ENCODE results near the gene CD82.

The CD82 gene

DNA sequence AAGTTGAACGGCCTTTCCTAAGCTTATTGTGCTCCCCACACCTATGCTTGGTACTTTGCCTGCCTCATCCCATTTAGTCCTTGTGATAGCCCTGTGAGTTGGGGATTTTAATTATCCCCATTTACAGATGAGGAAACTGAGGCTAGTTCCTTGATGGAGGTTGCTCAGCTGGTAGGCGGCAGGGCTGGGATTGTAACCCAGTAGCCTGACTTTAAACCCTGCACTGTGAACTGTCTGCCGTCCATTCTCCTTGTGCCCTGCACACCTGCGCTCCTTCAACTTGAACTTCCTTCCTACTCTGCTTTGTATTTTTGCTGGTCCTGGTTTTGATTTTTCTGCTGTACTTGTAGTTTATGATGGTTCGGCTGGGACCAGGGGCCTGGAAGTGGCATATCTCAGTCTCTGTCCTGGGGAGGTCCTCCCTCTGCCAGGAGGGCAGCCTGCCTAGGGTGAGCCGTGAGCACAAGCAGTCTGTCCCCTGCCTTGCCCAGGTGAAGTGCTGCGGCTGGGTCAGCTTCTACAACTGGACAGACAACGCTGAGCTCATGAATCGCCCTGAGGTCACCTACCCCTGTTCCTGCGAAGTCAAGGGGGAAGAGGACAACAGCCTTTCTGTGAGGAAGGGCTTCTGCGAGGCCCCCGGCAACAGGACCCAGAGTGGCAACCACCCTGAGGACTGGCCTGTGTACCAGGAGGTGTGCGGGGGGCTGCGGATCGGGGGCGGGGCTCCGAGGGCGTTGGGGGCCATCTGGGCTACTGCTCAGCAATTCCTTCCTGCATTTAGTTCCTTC is 52.4 kb downstream of the CD82 start:
- no peak for DNase-seq (ENCODE audit: low spot score)

DNA sequence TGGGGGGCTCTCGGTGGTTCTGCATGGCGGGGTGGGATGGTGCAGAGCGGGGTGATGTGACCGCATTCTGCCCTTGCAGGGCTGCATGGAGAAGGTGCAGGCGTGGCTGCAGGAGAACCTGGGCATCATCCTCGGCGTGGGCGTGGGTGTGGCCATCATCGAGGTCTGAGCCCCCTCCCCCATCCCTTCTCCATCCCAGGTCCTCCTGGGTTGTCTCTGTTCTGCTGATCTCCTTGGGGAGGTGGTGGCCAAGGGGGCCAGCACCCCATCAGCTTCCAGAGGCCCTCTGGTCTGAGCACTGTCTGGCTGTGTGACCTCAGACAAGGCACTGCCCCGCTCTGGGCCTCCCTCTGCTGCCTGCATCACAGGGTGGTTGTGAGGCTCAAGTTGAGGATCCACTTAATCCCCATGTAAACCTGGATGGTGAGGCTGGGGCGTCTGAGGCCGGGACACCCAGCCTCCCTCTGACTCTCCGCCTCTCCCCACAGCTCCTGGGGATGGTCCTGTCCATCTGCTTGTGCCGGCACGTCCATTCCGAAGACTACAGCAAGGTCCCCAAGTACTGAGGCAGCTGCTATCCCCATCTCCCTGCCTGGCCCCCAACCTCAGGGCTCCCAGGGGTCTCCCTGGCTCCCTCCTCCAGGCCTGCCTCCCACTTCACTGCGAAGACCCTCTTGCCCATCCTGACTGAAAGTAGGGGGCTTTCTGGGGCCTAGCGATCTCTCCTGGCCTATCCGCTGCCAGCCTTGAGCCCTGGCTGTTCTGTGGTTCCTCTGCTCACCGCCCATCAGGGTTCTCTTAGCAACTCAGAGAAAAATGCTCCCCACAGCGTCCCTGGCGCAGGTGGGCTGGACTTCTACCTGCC is 53.3 kb downstream of the CD82 start:
- no peak for DNase-seq (ENCODE audit: low spot score)

DNA sequence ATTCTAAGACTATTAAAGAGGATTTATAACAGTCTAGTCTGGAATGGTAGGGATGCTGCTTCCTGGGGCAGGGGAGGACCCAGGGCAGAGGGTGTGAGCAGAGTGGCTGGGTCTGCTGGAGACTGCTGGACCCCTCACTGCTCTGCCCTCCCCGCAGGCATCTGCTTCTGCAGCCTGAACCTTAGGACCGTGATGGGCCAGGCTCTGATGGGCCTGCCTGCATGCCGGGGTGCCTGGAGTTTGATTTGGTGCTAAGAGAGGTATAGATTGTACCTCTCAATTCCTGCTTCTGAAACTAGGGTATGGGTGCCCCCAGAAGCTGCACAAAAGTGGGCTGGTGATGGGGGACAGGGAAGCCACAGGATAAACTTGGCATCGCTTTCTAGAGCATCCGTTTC is 54.9 kb downstream of the CD82 start:
- no peak for DNase-seq (ENCODE audit: low spot score)

DNA sequence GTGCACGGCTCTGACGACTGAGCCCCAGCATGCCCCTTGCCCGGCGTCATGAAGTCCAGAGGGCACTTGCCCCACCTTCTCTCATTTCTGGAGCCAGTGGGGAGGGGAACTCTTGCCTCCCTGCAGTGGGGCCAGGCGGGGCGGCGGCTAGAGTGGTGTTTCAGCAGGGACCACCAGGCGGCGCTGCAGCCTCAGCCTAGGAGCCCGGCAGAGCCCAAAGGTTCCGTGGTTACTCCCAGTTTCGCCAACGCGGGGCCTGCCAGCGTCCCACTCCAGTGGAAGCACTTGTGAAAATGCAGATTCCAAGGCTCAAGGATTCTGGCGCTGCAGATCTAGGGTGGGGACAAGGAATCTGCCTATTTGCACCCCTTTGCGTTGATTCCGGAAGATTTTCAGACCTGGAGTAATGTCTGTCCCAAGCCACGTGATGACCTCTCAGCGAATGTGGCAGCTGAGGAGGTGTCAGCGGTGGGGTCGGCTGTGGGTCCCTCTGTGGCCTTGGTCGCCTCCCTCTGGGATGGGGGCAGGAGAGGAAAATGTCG is 55.7 kb downstream of the CD82 start:
- DNase-seq (ENCODE audit: low spot score) = peak; percentile 36

DNA sequence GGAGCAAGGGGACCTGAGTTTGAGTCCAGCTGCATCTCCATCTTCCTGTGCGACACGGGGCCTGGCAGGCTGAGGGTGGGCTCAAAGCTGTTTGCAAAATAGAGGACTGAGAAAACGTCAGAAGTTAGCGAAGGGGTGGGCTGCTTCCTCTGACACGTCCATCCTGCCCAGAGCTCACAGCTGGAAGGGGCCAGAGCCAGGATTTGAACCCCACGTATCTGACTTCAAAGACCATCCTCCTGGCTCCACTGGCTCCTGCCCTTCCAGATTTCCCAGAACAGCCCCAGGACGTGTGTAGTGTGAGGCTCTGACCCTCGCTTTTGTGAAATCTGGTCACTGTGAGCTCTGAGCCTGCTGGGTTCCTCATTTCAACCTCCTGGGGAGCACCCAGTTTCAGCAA is 56.3 kb downstream of the CD82 start:
- DNase-seq (ENCODE audit: low spot score) = no peak

DNA sequence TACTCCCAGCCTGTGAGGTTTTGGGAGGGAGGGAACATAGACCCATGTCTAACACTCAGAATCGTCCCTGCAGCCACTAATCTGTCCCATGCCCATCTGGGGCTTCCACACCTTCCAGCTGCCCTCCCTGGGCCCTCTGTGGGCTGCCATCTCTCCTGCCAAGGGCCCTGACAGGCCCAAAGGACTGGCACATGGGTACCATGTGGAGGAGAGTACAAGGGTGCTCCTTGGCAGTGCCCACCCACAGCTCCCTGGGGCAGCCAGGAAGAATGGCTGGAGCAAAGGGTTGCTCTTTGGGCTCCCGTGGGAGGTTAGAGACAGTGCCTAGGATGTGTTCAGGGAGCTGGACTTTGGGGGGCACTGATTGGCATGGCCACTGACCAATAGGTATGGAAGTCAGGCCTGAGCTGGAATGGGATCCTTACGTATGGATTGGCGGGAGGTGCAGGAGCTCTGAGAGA is 56.8 kb downstream of the CD82 start:
- no peak for DNase-seq (ENCODE audit: low spot score)

DNA sequence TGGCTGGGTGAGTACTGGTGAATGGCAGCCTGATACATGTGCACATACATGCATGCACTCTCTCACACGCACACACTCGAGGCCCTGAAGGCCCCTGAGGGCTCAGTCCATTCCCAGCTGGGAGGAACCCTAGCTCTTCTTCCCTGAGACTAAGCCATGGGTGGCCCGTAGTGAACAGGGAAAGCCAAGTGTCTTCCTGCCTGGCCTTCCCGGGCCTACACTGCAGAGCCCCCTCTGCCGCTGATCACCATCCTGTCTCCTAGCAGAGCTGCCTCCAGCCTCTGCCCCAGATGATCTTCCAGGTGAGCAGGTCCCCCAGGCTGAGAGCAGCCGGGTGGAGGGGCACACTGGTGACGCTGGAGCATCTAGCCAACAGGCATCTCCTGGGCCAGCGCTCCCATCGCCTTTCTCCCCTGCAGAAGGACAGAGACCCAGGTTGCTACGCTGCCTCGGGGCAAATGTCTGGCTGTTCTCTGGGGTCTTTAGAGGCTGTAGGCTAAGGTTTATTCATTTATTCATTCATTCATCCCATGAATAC is 57.3 kb downstream of the CD82 start:
- DNase-seq (ENCODE audit: low spot score) = no peak

DNA sequence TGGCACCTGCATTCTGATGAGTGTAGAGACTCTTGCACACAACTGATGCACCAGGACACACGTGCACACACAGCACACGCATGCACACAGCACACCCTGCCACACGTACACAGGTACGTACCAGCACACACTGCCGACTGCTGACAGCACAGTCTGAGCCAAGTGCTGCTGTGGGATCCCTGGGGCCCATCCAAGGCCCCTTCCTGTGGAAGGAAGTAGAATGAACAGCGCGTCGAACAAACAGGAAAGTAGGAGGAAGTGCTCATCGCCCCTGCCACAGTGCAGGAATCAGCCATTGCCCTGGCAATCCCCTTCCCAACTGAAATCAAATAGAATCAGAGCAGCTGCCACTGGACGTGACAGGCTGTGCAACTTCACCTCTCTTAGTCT is 57.9 kb downstream of the CD82 start:
- no peak for DNase-seq (ENCODE audit: low spot score)

DNA sequence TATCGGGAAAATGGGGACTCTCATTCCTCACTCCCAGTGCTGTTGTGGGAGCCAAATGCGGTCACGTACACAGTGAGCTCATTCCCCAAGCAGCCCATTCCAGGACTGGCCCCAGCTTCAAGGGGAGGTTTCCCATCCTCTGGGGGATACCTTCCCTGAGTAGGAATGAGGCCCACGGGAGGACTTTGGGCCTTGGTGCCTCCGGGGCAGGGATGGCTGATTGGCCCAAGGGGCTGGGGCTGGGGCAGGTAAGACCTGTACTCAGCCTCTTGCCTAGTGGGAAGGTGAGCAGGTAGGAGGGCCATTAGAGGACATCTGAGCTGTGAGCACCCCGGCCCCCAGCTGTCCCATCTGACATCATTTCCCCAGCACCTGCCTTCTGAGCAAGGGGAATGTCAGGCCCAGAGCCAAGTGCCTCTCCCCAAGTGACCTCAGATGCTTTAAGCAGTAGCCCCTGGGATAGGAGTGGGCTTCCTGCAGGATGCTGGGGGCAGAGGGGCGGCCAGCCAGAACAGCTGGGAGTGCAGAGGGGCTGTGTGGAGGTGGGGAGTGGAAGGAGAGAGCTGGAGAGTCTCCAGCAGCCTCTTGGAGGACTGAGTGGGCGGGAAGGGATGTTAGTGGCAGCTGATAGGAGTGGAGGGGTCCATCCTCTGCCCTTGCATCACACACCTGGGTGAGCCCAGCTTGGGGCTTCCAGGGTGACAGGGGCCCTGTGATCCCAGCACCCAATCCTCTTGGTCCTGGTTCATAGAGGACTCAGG is 58.4 kb downstream of the CD82 start:
- no peak for DNase-seq (ENCODE audit: low spot score)

DNA sequence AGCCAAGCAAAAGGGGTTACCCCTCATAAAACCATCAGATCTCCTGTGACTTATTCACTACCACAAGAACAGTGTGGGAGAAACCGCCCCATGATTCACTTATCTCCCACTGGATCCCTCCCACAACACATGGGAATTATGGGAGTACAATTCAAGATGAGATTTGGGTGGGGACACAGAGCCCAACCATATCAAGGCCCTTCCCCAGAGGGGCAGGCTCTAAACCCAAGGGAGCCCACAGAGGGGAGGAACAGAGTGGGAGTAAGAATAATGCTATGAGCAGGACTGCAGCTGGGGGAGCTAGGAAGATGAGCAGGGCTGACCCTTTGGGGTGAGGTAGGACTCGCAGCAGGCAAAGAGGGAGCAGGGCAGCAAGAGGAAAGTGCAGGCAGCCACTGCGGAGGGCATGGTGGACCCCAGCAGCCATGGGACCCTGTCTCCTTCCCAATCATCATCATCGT is 59.3 kb downstream of the CD82 start:
- no peak for DNase-seq (ENCODE audit: low spot score)

DNA sequence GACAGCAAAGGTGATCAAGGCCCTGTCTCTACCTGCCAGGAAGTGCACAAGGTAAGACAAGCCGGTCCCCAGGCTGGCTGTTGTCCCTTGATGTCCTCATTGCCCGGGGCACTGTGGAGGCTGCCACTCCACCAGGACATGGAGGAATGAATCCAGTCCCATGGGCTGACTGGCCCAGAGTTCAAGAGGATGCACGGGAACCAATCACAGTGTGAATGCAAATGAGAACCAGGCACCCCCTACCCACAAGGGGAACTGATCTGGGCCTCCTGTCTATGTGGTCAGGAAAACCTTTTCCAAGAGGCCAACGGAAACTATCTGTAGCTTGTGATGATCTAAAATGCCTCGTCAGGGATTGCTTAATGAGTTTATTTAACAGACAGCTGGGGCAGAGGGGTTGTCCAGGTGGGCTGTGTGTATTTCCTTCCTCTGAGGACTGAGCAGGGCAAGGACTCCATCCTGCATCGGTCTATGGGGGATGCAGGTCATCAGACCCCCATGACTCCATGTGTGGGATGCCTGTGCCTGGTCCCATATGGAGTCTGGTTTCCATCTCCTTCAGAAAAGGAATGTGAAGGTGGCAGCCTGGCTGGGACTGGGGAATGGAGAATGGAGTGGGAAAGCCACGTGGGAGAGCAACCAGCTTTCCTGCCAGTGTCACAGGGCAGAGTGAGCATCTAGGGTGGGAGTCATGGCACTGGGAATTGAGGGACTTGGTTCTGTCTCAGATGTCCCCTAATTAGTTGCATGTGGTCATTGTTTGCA is 60.5 kb downstream of the CD82 start:
- no peak for DNase-seq (ENCODE audit: low spot score)

DNA sequence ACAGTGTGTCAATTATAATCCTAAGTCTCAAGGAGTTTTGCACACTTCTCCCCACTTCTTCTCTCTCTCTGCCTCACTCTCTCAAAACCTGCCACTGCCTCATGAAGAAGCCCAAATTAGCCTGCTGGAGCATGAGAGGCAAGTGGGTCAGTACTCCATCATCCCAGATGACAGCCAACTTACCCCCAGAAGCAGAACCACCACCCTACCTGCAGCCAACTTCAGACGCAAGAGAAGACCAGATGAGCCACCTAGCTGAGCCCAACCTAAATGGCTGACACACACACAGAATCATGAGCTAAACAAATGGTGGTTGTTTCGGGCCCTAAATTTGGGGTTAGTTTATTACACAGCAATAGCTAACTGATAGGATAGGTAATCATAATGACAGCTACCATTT is 61.2 kb downstream of the CD82 start:
- DNase-seq (ENCODE audit: low spot score) = no peak

DNA sequence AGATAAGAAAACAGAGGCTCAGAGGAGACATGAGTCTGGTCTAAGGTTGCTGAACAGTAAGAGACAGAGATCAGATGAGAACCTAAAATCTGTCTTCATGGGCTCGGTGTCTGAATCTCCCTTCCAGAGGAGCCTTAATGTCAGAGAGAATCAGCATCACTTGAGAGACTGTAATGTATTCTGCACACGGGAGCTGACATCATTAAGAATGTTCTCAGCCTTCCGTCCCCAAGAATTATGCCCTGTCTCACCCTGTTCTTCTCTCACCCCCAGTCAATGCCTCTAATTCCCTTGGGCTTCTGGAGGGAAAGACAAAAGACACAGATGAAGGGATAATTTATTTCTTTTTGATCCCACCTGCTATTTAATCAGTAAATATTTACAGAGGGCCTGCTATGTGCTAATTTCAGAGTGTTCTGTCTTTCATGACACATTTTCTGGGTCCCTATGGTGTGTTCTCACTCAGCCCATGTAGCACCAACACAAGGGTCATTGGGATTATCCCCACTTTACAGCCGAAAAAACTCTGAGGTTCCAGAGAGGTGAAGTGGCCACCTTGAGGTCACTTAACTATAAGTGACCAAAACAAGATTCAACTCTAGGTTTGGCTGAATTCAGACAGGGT is 61.8 kb downstream of the CD82 start:
- DNase-seq (ENCODE audit: low spot score) = no peak

DNA sequence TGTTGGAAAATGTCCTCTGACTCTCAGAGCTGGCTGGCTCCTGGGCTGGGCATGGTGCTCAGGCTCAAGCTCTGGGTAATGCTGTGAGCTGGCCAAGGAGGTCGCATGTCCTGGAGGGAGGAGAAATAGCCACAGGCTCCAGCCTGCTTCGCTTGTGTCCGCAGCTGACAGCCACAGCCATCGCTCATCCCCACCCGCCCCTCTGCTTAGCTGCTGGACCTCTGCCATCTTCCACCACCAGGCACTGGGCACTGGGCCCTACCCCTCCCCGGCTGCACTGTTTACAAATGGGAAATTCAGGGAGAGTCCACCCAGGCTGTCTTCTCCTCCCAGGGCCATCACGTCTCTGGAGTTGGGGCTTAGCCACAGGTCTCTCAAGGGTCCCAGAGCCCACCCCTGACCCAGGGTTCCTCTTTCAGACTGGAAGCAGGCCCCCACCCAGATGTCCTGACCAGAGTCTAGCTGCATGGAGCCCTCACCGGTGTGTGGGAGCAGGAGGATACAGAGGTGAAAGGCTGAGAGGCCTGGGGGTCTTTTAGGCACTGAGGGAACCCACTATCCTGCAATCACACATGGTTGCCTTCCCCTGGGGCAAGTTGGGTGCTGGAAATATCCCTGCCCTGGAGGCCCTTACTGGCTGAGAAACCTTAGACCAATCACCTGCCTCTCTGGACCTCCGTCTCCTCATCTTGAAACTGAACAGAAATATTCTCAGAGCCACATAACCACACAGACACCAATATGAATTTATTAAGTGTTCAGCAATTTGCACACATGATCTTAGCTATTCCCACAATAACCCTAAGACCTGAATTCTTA is 62.7 kb downstream of the CD82 start:
- no peak for DNase-seq (ENCODE audit: low spot score)

DNA sequence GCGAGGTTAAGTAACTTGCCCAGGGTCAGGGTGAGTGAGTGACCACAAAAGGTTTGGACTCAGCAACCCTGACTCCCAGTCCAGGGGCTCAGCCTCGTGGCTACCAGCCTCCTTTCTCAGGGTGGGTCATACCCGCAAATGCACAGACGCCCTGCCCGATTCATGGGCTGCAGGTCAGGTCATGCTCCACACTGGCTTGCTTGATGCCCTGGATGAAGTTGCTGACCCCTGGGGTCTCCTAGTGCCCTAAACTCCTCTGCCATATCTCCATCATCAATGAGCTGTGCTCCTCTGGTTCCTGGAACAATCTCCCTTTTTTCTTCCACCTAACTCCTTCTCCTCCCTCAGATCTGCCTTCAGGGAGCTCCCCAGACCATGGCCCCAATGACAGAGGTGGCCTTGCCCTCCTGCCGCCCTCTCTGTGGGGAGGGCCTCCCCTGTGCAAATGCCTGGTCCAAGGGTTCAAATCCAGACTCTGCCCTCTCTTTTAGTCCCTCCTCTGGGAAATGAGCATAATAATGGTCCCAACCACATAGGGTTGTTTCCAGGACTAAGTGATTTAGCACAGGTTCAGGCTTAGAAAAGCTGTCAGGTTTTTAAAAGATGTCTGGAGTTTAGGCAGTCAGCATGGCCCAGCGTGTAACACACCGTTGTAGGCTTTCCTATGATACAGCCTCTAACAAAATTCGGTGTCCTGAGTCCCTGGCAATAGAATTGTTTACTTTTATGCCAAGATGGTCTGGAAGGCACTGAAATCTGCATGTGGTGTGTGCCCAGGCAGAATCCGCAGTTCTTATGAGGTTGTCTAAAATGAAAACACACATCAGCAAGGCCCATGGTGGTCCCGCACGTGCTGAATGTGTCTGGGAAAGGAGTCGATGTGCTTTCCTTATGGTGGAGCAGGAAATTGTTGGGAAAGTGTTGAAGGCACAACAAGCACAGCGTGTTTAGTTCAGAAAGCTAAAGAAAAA is 63.6 kb downstream of the CD82 start:
- DNase-seq (ENCODE audit: low spot score) = no peak

DNA sequence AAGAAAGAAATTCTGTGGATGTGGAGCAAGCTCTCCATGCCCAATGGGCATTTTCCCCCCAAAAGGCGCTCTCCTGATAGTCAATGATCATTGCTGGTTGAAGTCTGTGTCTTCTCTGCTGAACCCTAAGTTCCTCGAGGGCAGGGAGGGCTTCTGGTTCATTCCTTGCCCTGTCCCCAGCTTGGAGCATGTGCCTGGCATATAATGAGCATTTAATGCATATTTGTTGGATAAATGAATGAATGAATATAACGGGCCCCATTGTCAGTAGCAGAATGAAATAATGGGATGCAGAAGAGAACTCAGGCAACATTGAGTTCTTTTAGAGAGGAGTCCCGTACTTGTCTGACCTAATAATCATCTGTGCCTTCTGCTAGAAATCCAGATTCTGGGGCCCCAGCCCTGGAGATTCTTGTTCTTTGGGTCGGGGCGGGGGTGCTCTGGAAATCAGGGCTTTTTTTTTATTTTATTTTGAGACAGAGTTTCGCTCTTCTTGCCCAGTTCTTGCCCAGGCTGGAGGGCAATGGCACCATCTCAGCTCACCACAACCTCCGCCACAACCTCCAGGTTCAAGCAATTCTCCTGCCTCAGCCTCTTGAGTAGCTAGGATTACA is 64.4 kb downstream of the CD82 start:
- no peak for DNase-seq (ENCODE audit: low spot score)

DNA sequence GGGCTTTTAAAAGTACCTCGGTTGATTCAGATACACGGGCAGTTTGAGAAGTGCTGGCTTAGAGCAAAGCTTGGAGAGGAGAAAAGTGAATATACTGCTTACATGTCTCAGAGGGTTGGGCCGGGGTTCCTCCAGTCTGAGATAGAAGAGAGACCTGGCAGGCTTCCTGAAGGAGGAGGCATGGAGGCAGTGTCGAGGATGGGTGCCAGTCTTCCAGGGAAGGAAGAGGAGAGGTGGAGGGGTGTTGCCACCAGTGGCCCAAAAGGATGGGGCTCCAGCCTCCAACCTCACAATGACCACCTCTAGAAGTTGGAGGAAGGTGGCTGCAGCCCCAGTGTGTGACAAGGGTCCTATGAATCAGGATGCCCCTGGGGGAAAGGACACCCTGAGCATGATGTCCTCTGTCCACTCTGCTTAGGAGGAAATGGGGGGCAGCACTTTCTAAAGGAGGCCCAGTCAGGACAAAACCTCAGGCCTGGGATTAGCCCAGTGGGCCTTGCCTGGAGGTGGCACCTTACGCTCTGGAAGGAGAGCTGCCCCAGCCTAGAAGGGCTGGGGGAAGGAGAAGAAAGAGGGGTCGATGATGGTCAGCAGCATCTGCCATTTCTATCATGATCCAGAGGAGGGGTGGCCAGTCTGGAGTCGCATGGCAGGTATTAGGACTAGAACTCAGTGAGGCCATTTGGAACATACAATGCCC is 65.2 kb downstream of the CD82 start:
- no peak for DNase-seq (ENCODE audit: low spot score)

DNA sequence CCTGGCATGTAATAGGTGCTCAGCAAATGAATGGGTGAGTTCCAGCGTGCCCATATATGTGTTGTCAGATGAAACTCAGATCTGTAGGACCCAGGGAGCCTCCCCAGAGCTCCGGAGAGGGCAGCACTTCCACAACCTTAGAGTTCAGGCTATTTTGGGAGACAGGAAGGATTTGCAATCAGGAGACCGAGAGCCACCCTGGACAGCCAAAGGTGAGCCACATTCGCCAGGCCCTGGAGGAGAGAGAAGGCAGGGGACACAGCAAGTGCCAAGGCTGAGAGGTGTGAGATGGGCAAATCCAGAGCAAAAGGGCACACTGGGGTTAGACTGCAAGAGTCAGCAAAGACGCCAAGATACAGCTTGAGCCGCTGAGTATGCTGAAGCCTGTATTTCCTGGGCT is 66.4 kb downstream of the CD82 start:
- no peak for DNase-seq (ENCODE audit: low spot score)

All from SW480 (cell line).